ENCODE measurements around the gene GPER1. TPM values are rescaled to one million over a fixed set of nuclear protein-coding genes. Genes with fewer than 3 reads are reported as not detected.
"Not testable (repeated sequence)": the region's sequence is repeated elsewhere in the genome, so short reads cannot be mapped to it uniquely, and the experiment has no call there.

Gene GPER1
- total RNA-seq (10 to 100 TPM in 2 of 4 donors, 1 to 10 TPM in 2; 4.6 to 15.8 (median 8.1) TPM), polyA plus RNA-seq (1 to 10 TPM; 3.5 to 4.2 (median 3.9) TPM)

DNA sequence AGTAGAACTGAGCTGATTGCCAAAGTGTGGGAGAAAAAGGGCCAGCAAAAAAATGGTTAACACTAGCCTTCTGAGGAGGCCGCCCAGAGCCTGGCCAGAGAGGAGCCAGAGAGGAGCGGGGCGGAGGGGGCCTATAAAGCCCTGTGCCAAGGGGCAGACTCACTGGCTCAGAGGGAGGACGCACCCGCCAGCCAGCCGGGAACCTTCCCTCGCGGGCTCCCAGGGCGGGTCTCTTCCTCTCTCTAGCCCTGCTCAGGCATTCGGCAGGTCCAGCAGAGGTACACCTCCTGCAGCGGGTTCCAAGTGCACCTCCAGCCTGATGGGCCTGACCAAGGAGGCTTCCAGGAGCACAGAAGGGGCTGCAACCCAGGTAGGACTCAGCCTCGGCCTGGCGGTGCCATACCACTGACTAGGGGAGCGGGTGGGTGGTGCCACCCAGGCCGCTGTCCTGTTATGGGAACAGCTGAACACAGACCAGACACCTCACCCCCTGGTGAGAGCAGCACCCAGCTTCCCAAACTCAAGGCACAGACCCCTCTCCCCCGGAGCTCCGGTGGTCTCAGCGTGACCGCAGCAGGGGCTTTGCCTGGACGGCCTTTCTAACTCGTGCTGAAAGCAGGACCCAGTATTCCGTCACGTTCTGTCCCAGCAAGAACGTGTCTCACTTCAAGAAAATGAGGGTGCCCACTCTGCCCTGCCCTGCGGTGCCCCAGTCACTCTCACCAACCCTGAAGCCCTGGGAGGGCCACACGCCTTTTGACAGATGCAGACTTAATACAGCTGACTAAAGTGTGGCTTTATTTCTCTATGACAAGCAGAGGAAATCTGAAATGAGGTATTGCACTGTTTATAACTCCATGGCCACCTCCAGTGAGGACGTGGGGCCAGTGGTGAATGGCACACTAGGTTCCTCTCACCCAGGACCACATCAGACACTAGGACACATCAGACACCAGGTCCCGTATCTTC lies at the start of gene GPER1:
TSS of gene GPER1 (plus strand) at position 162 of the 969 bp plus-strand sequence. CDS start 3,616 bp downstream, outside the sequence.
- H3K27ac ChIP-seq: peak within 1 kb of the TSS; percentile 76 to 85 (median 80)
- H3K36me3 ChIP-seq: peaks cover 0 to 21% (median 14%) of the 10 kb centered on the region in 4 donors
- peak; percentile 90 for DNase-seq

DNA sequence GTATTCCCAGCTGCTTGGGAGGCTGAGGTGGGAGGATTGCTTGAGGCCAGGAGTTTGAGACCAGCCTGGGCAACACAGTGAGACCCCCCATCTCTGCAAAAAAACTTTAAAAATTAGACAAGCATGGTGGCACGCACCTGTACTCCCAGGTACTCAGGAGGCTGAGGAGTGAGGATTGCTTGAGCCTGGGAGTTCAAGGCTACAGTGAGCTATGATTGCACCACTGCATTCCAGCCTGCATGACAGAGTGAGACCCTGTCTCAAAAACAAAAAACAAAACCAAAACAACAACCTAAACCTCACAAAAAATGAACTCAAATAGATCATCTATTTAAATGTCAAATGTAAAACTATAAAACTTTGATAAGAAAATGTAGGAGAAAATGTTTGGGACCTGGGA lies 47.7 kb upstream of the GPER1 start:
- H3K36me3 ChIP-seq; H3K4me3 ChIP-seq; H3K27me3 ChIP-seq; intact Hi-C loops (cut with DNase I); H3K9me3 ChIP-seq; DNase-seq: not testable (repeated sequence)
- Histone ChIP-seq H3K27ac (peak overlapping the region in 2 of 4 donors; percentile 57 to 94), H3K4me1 (peaks cover 0 to 32% (median 24%) of the 10 kb centered on the region in 4 donors)
- WGBS, 2 donors: 82 to 87% methylated on average over 1 of the region's 1 CpG

More for the DNA sequence above, at the start of gene GPER1:
- intact Hi-C loops (cut with DNase I): loop anchor here (1.0 to 5.0 kb wide), 4 partner anchors 35 to 89 kb away; partner anchors contain the start of gene ZFAND2A
- H3K9me3 ChIP-seq: no peaks in the 10 kb centered on the region
- WGBS, 2 donors: 35 to 64% methylated on average over 28 of the region's 28 CpGs
- H3K27me3 ChIP-seq: no peaks in the 10 kb centered on the region
- peak within 1 kb of the TSS; percentile 24 to 52 (median 46) for H3K4me3 ChIP-seq
- TF ChIP-seq, protein P1, sequence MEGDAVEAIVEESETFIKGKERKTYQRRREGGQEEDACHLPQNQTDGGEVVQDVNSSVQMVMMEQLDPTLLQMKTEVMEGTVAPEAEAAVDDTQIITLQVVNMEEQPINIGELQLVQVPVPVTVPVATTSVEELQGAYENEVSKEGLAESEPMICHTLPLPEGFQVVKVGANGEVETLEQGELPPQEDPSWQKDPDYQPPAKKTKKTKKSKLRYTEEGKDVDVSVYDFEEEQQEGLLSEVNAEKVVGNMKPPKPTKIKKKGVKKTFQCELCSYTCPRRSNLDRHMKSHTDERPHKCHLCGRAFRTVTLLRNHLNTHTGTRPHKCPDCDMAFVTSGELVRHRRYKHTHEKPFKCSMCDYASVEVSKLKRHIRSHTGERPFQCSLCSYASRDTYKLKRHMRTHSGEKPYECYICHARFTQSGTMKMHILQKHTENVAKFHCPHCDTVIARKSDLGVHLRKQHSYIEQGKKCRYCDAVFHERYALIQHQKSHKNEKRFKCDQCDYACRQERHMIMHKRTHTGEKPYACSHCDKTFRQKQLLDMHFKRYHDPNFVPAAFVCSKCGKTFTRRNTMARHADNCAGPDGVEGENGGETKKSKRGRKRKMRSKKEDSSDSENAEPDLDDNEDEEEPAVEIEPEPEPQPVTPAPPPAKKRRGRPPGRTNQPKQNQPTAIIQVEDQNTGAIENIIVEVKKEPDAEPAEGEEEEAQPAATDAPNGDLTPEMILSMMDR (IDR thresholded peaks at IDR 0.05): no peak
- TF ChIP-seq POLR2AphosphoS5 (IDR thresholded peaks at IDR 0.05) (peak in 3 of 4 donors; percentile 62 to 71 (median 70)), POLR2A (IDR thresholded peaks at IDR 0.05) (peak in 1 of 2 donors; percentile 43), EP300 (IDR thresholded peaks at IDR 0.05) (no peak)
- peaks cover 0 to 34% (median 29%) of the 10 kb centered on the region in 4 donors for H3K4me1 ChIP-seq

DNA sequence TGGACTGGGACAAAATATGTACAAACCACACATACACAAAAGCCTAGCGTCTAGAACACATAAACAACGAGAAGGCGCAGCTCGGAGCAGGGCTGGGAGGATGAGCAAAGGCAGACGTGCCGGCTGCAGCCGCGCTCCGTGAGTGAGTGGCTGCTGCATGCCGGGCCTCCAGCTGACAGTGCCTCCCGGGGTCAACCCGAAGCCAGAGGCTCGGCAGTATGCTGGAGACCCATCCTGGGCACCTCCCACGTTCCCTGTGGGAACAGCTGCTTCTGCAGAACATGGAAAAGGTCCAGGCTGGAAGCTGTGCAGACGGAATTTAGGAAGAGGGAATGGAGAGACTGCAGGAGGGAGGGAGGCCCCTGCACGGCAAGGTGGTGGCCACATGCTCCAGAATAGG lies 47.1 kb upstream of the GPER1 start:
- intact Hi-C loops (cut with DNase I): no loop called here
- H3K4me3 ChIP-seq: no peak overlapping the region
- WGBS, 2 donors: 76 to 86% methylated on average over 16 of the region's 16 CpGs
- TF ChIP-seq, protein P1 (IDR thresholded peaks at IDR 0.05): no peak
- TF ChIP-seq POLR2AphosphoS5 (IDR thresholded peaks at IDR 0.05): peak in 2 of 4 donors; percentile 23 to 27
- peaks cover 0 to 38% (median 27%) of the 10 kb centered on the region in 4 donors for H3K4me1 ChIP-seq
- no peaks in the 10 kb centered on the region for H3K27me3 ChIP-seq
- no peaks in the 10 kb centered on the region for H3K9me3 ChIP-seq
- no peaks in the 10 kb centered on the region for H3K36me3 ChIP-seq
- peak overlapping the region in 3 of 4 donors; percentile 26 to 94 (median 57) for H3K27ac ChIP-seq
- no peak for DNase-seq

DNA sequence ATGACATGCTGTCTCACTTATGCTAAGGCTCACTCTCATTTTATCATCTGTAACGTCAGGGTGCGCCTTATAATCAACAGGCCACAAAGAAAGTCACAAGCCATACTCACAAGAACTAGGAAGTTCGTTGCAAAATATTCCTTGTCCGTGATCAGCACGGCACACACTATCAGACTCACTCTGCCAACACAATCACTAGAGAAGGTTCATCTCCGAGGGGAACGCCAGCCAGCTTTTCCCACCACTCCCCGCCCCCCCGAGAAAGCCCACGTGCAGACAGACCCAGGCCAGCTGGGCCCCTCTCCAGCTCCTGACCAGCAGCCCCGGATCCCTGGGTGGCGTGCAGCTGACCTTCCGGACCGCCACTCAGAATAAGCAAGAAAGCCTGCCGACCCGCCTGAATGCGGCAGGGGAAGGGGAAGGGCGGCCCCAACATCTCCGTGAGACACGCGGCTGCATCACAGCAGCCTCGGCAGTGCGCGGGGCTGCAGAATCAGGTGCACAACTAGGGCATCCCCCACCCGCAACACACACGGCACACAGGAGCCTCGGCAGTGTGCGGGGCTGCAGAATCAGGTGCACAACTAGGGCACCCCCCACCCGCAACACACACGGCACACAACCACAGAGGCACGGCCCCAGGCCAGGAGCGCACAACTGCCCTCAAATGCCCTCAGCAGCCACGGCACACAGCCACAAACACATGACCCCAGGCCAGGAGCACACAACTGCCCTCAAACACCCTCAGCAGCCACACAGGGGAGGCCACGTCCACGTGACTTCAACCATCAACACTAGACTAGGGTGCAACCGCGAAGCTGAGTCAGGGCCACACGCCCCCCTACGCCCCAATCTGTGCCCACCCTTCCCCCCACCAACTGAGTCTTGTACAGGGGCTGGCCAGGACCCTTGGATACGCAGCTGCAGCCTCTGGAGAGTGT lies 46.1 kb upstream of the GPER1 start:
- intact Hi-C loops (cut with DNase I): loop anchor here (2.0 kb wide), 1 partner anchor 13 kb away; no protein-coding TSS in a partner anchor
- TF ChIP-seq EP300 (IDR thresholded peaks at IDR 0.05) (no peak), POLR2A (IDR thresholded peaks at IDR 0.05) (no peak), POLR2AphosphoS5 (IDR thresholded peaks at IDR 0.05) (no peak)
- TF ChIP-seq, protein P1 (IDR thresholded peaks at IDR 0.05): no peak
- Histone ChIP-seq H3K4me1 (peaks cover 0 to 46% (median 29%) of the 10 kb centered on the region in 4 donors), H3K27ac (peak overlapping the region in 2 of 4 donors; percentile 94), H3K27me3 (no peaks in the 10 kb centered on the region), H3K4me3 (no peak overlapping the region), H3K9me3 (no peaks in the 10 kb centered on the region), H3K36me3 (no peaks in the 10 kb centered on the region)
- DNase-seq: no peak
- 80 to 86% methylated on average over 40 of the region's 40 CpGs for WGBS, 2 donors

Data from sigmoid colon (tissue), 7 donors.